ENCODE results near the gene MLH3. TPM values are rescaled to one million over a fixed set of nuclear protein-coding genes. Genes with fewer than 3 reads are reported as not detected.

Gene MLH3
- polyA plus RNA-seq, 3 donors, result 3.4 to 6.3 (median 5.1) TPM

DNA sequence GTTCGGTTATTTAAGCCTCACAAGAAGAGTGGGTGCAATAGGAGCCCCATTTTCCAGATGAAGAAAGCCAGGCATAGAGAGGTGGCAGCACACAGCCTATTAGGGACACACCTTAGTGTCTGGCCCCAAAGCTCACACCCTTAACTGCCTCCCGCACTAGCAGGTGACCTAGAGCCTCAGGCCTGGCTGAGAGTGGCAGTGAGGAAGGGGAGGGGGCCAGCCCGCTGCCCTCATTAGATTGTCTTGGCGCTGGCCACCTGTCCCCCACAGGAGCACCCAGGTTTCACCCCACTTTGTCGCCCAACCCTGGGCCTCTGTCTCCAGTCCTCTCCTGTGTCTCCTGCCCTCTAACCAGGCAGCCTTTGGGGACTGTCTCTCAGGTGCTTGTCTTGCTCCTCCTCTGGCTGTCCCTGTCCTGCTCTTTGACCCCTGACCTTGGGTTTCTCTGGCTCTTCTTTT lies 77.3 kb downstream of the MLH3 start:
- H3K79me2 ChIP-seq (ENCODE audit: insufficient read depth, low read length), result no peaks in the 10 kb centered on the region
- intact Hi-C loops (cut with micrococcal nuclease), result no loop called here
- H4K20me1 ChIP-seq (ENCODE audit: insufficient read depth, low read length), result no peaks in the 10 kb centered on the region
- H3K4me1 Mint-ChIP-seq, result no peaks in the 10 kb centered on the region
- no peak overlapping the region for H3K27ac Mint-ChIP-seq
- no peaks in the 10 kb centered on the region for H3K9me3 ChIP-seq (replicated peaks in 1 of 2; ENCODE audit: control insufficient read depth in 1 of 2, insufficient read depth in 1 of 2, low read length in 2 of 2)
- H3K9me3 Mint-ChIP-seq, result peaks cover 0 to 2% (median 0%) of the 10 kb centered on the region in 7 donors
- WGBS (ENCODE audit: insufficient coverage), result 100% methylated on average over 4 of the region's 5 CpGs
- no peak overlapping the region for H3K4me3 ChIP-seq (replicated peaks in 1 of 3; ENCODE audit: low read depth in 2 of 3, low read length in 3 of 3)
- DNase-seq, result no peak
- H2AFZ ChIP-seq (ENCODE audit: insufficient read depth, low read depth, low read length, poor library complexity, severe bottlenecking), result peak overlapping the region; percentile 59
- peaks cover 5 to 8% of the 10 kb centered on the region in 2 donors for H3K4me1 ChIP-seq (ENCODE audit: control insufficient read depth in 1 of 2, insufficient read depth in 2 of 2, low read length in 2 of 2)
- no peaks in the 10 kb centered on the region for H3K36me3 ChIP-seq (replicated peaks in 1 of 2; ENCODE audit: control insufficient read depth in 1 of 2, insufficient read depth in 2 of 2, low read length in 2 of 2)
- H3K27ac ChIP-seq (ENCODE audit: low read depth in 1 of 2, low read length in 2 of 2), result no peak overlapping the region
- TF ChIP-seq CTCF (IDR thresholded peaks at IDR 0.05), result no peak
- no peak overlapping the region for H3K4me2 ChIP-seq (replicated peaks; ENCODE audit: extremely low read depth, low read length, poor library complexity, severe bottlenecking)
- peaks cover 0 to 8% (median 3%) of the 10 kb centered on the region in 3 donors for H3K27me3 Mint-ChIP-seq (ENCODE audit: low read depth in 3 of 3)
- peak overlapping the region; percentile 21 for H3K9ac ChIP-seq (ENCODE audit: insufficient read depth, low read length, poor library complexity, severe bottlenecking)
- no peaks in the 10 kb centered on the region for H3K36me3 Mint-ChIP-seq
- H3K27me3 ChIP-seq (ENCODE audit: control insufficient read depth in 2 of 2, insufficient read depth in 2 of 2, low read length in 2 of 2), result no peaks in the 10 kb centered on the region
- no peak overlapping the region for H3K4me3 Mint-ChIP-seq

DNA sequence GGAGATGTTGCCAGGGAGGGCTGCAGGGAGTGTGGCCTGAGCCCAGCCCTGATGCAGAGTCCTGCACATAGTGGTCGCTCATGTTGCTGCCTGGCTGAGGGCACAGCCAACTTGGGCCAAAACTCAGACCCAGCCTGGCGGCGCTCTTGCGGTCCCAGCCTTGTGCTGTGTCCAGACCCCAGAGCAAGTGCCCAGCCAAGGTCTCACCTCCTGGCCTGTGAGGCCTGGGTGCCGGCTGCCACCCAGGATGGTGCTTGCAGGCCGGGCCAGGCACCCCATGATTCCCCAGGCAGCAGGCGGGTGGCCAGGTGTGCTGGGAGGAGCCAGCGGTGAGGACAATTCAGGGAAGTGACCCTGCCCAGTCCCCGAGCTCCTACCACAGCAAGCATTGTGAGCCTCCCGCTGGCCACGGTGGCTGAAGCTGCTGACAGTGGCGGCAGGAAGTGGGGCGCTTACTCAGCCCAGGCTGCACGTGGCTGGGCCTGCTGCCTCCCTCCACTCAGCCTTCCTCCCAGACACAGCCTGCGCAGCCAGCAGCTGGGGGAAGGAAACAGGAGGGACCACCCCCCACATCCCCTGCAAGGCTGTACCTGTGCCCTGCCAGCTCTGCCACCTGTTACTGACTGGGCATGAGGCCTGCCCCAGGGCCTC lies 78.1 kb downstream of the MLH3 start:
- Histone ChIP-seq H3K9ac (ENCODE audit: insufficient read depth, low read length, poor library complexity, severe bottlenecking) (peak overlapping the region; percentile 21), H3K4me2 (replicated peaks; ENCODE audit: extremely low read depth, low read length, poor library complexity, severe bottlenecking) (no peak overlapping the region), H3K36me3 (replicated peaks in 1 of 2; ENCODE audit: control insufficient read depth in 1 of 2, insufficient read depth in 2 of 2, low read length in 2 of 2) (no peaks in the 10 kb centered on the region), H3K4me3 (replicated peaks in 1 of 3; ENCODE audit: low read depth in 2 of 3, low read length in 3 of 3) (no peak overlapping the region), H3K27me3 (ENCODE audit: control insufficient read depth in 2 of 2, insufficient read depth in 2 of 2, low read length in 2 of 2) (no peaks in the 10 kb centered on the region), H4K20me1 (ENCODE audit: insufficient read depth, low read length) (no peaks in the 10 kb centered on the region), H3K79me2 (ENCODE audit: insufficient read depth, low read length) (no peaks in the 10 kb centered on the region), H2AFZ (ENCODE audit: insufficient read depth, low read depth, low read length, poor library complexity, severe bottlenecking) (peak overlapping the region; percentile 59), H3K27ac (ENCODE audit: low read depth in 1 of 2, low read length in 2 of 2) (no peak overlapping the region), H3K4me1 (ENCODE audit: control insufficient read depth in 1 of 2, insufficient read depth in 2 of 2, low read length in 2 of 2) (peaks cover 5 to 8% of the 10 kb centered on the region in 2 donors), H3K9me3 (replicated peaks in 1 of 2; ENCODE audit: control insufficient read depth in 1 of 2, insufficient read depth in 1 of 2, low read length in 2 of 2) (no peaks in the 10 kb centered on the region)
- no peaks in the 10 kb centered on the region for H3K4me1 Mint-ChIP-seq
- H3K4me3 Mint-ChIP-seq, result no peak overlapping the region
- peaks cover 2 to 7% (median 3%) of the 10 kb centered on the region in 3 donors for H3K27me3 Mint-ChIP-seq (ENCODE audit: low read depth in 3 of 3)
- DNase-seq, result peak in 2 of 3 donors; percentile 5 to 31
- intact Hi-C loops (cut with micrococcal nuclease), result no loop called here
- no peak overlapping the region for H3K27ac Mint-ChIP-seq
- H3K9me3 Mint-ChIP-seq, result peaks cover 0 to 2% (median 0%) of the 10 kb centered on the region in 7 donors
- WGBS (ENCODE audit: insufficient coverage), result 53% methylated on average over 14 of the region's 15 CpGs
- H3K36me3 Mint-ChIP-seq, result no peaks in the 10 kb centered on the region
- no peak for TF ChIP-seq CTCF (IDR thresholded peaks at IDR 0.05)

All from CD14-positive monocyte (primary cell).